ENCODE measurements around the gene MSMB.
A peak's percentile ranks its signal among the peaks of the same experiment; 100 is the strongest.

MSMB gene

GRCh38 chr10:46031648-46032532, 14.2 kb downstream of the MSMB start:
- no peaks in the 10 kb centered on the region for H3K9me3 ChIP-seq (replicated peaks in 1 of 11)
- peaks cover 14 to 34% (median 20%) of the 10 kb centered on the region in 11 experiments; a peak in 20 of 22 replicates for H4K20me1 ChIP-seq
- H3K4me3 ChIP-seq = no peak overlapping the region
- H3K9ac ChIP-seq = 0 out of 22 replicates have a peak overlapping the region, but pooled peaks of 2 of the 11 experiments have one; percentile 16 to 98
- no peaks in the 10 kb centered on the region for H3K27me3 ChIP-seq
- peaks cover 0 to 15% (median 13%) of the 10 kb centered on the region in 11 experiments; a peak in 20 of 22 replicates for H3K36me3 ChIP-seq
- H3K4me1 ChIP-seq = peaks cover 31 to 56% (median 43%) of the 10 kb centered on the region in 10 experiments
- H3K27ac ChIP-seq = peak overlapping the region in 8 of 11 experiments; percentile 10 to 97 (median 95); a peak in 10 of 22 replicates
- no peak for TF ChIP-seq Cebpa-rat (IDR thresholded peaks at IDR 0.05)
- H3K4me2 ChIP-seq = peak overlapping the region in 9 of 11 experiments; percentile 2 to 96 (median 70); a peak in 12 of 22 replicates

- Histone ChIP-seq H3K36me3 (peaks cover 2 to 31% (median 28%) of the 10 kb centered on the region in 11 experiments; a peak in 20 of 22 replicates), H3K27ac (peak within 1 kb of the TSS; percentile 94 to 99 (median 97)), H3K4me3 (peak within 1 kb of the TSS; percentile 77 to 96 (median 86)), H3K9me3 (replicated peaks in 1 of 11) (no peaks in the 10 kb centered on the region), H3K9ac (peak within 1 kb of the TSS; percentile 96 to 99 (median 98)), H3K4me1 (peaks cover 31 to 72% (median 58%) of the 10 kb centered on the region in 10 experiments), H3K27me3 (no peaks in the 10 kb centered on the region), H3K4me2 (peak within 1 kb of the TSS; percentile 78 to 99 (median 92)), H4K20me1 (peaks cover 17 to 49% (median 36%) of the 10 kb centered on the region in 11 experiments; a peak in 21 of 22 replicates)
- no peak for TF ChIP-seq Cebpa-rat (IDR thresholded peaks at IDR 0.05)
Observed at GRCh38 chr10:46030091-46030937, 15.8 kb downstream of the MSMB start, which contains the start of gene NCOA4. Gene NCOA4, minus strand, starts transcription at chr10:46030623. Its CDS starts 13,943 bp downstream, at chr10:46016680.

GRCh38 chr10:46029461-46030030, 16.5 kb downstream of the MSMB start:
- H3K9me3 ChIP-seq (replicated peaks in 1 of 11) = no peaks in the 10 kb centered on the region
- peaks cover 31 to 79% (median 66%) of the 10 kb centered on the region in 10 experiments for H3K4me1 ChIP-seq
- H3K27me3 ChIP-seq = no peaks in the 10 kb centered on the region
- peak overlapping the region; percentile 96 to 99 (median 98) for H3K9ac ChIP-seq
- H3K4me3 ChIP-seq = peak overlapping the region; percentile 77 to 96 (median 86)
- H4K20me1 ChIP-seq = peaks cover 17 to 57% (median 44%) of the 10 kb centered on the region in 11 experiments; a peak in 21 of 22 replicates
- peaks cover 7 to 39% (median 33%) of the 10 kb centered on the region in 11 experiments; a peak in 20 of 22 replicates for H3K36me3 ChIP-seq
- peak overlapping the region; percentile 94 to 99 (median 97) for H3K27ac ChIP-seq
- no peak for TF ChIP-seq Cebpa-rat (IDR thresholded peaks at IDR 0.05)
- H3K4me2 ChIP-seq = peak overlapping the region; percentile 78 to 99 (median 92)

- peaks cover 7 to 45% (median 40%) of the 10 kb centered on the region in 11 experiments; a peak in 20 of 22 replicates for H3K36me3 ChIP-seq
- H3K9me3 ChIP-seq (replicated peaks in 1 of 11) = peaks cover 0 to 1% (median 0%) of the 10 kb centered on the region in 11 experiments; a peak in 2 of 22 replicates
- TF ChIP-seq Cebpa-rat (IDR thresholded peaks at IDR 0.05) = no peak
- H3K9ac ChIP-seq = peak overlapping the region; percentile 96 to 99 (median 98)
- H3K4me2 ChIP-seq = peak overlapping the region; percentile 78 to 99 (median 92)
- peaks cover 31 to 82% (median 70%) of the 10 kb centered on the region in 10 experiments for H3K4me1 ChIP-seq
- H3K4me3 ChIP-seq = peak overlapping the region; percentile 77 to 96 (median 86)
- peaks cover 17 to 64% (median 51%) of the 10 kb centered on the region in 11 experiments; a peak in 21 of 22 replicates for H4K20me1 ChIP-seq
- peak overlapping the region; percentile 94 to 99 (median 97) for H3K27ac ChIP-seq
- H3K27me3 ChIP-seq = no peaks in the 10 kb centered on the region
Observed at GRCh38 chr10:46028584-46029460, 17.2 kb downstream of the MSMB start.

DNA sequence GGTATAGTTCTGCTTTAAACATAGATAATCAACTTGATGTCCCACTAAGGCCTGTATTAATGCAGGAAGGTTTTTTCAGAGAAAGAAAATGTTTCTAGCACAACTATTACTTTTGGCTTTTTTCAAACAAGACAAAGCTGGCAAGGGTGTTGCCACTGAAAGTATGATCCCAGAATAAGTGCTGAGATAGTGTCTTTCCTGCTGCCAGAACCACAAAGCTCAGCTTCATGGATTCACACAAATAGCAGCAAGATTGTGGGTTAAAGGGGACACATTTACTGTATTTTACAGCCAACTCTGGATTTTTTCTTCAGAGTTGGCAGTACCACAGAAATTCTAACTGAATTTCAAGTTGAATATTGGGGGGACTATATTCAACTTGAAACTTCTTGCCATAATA, 20.0 kb downstream of the MSMB start:
- Histone ChIP-seq H3K4me2 (peak overlapping the region in 7 of 11 experiments; percentile 85 to 99 (median 93); a peak in 12 of 22 replicates), H3K27me3 (no peaks in the 10 kb centered on the region), H3K27ac (peak overlapping the region in 6 of 11 experiments; percentile 79 to 98 (median 95); a peak in 12 of 22 replicates), H3K9me3 (replicated peaks in 1 of 11) (peaks cover 0 to 25% (median 0%) of the 10 kb centered on the region in 11 experiments; a peak in 7 of 22 replicates), H3K36me3 (peaks cover 13 to 72% (median 64%) of the 10 kb centered on the region in 11 experiments; a peak in 20 of 22 replicates), H3K4me3 (peak overlapping the region in 5 of 10 experiments; percentile 15 to 96 (median 83); a peak in 8 of 20 replicates), H3K4me1 (peaks cover 36 to 88% (median 80%) of the 10 kb centered on the region in 10 experiments), H3K9ac (peak overlapping the region in 6 of 11 experiments; percentile 9 to 99 (median 98); a peak in 12 of 22 replicates), H4K20me1 (peaks cover 17 to 91% (median 75%) of the 10 kb centered on the region in 11 experiments; a peak in 21 of 22 replicates)
- no peak for TF ChIP-seq Cebpa-rat (IDR thresholded peaks at IDR 0.05)

DNA sequence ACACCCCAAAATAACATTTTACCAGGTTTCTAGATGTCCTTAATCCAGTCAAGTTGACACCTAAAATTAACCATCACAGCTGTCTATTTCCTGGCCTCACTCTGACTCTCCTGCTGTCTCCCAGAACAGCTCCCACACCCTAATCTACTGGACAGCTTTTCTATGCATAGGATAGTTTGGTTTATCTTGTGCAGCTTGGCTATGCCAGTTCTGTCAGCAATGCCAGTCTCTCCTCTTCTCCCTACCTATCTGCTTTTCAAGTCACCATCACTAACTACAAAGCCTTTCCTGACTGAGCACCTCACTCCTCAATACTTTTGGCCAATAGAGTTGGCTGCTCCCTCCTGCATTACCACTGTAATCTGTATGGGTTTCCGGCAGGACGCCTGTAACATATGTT, 20.7 kb downstream of the MSMB start:
- peak overlapping the region in 5 of 10 experiments; percentile 15 to 96 (median 83); a peak in 9 of 20 replicates for H3K4me3 ChIP-seq
- peak overlapping the region in 7 of 11 experiments; percentile 5 to 99 (median 98); a peak in 12 of 22 replicates for H3K9ac ChIP-seq
- no peaks in the 10 kb centered on the region for H3K27me3 ChIP-seq
- H3K27ac ChIP-seq = peak overlapping the region in 9 of 11 experiments; percentile 0 to 98 (median 86); a peak in 14 of 22 replicates
- H4K20me1 ChIP-seq = peaks cover 17 to 98% (median 81%) of the 10 kb centered on the region in 11 experiments; a peak in 21 of 22 replicates
- peak overlapping the region in 6 of 11 experiments; percentile 87 to 99 (median 94); a peak in 12 of 22 replicates for H3K4me2 ChIP-seq
- H3K9me3 ChIP-seq (replicated peaks in 1 of 11) = peaks cover 0 to 25% (median 0%) of the 10 kb centered on the region in 11 experiments; a peak in 7 of 22 replicates
- TF ChIP-seq Cebpa-rat (IDR thresholded peaks at IDR 0.05) = no peak
- H3K36me3 ChIP-seq = peaks cover 13 to 72% (median 64%) of the 10 kb centered on the region in 11 experiments; a peak in 20 of 22 replicates
- peaks cover 38 to 90% (median 80%) of the 10 kb centered on the region in 10 experiments for H3K4me1 ChIP-seq

Measured in BLaER1 treated with 17β-estradiol and CSF1 and Interleukin-3, amounts not matched to agents 10 nM and 100 nM (cell line).